Thyroid gland (tissue), 4 donors: ENCODE measurements around the gene FIP1L1. TPM values are rescaled to one million over a fixed set of nuclear protein-coding genes. Genes with fewer than 3 reads are reported as not detected.
"Not testable (repeated sequence)": the region's sequence is repeated elsewhere in the genome, so short reads cannot be mapped to it uniquely, and the experiment has no call there.

Experiments
- DNase-seq, 2 donors: peaks; one replicate each; pipeline ENCODE4 v3.0.0-alpha.2; 2019
- H3K27ac ChIP-seq, 3 donors: fragments of 200-600 bp; sonication (generic); 1 replicate in 2 of 3; 2 replicates in 1 of 3; pipeline ENCODE4 v1.5.1; 2016 to 2019; ENCODE audit warnings: mild to moderate bottlenecking in 1 of 3, moderate library complexity in 1 of 3
- H3K27me3 ChIP-seq: fragments of 200-600 bp; sonication (generic); one replicate; pipeline ENCODE4 v1.5.1; 2019
- H3K36me3 ChIP-seq, 2 donors: fragments of 200-600 bp; sonication (generic); one replicate each; pipeline ENCODE4 v1.5.1; 2016 to 2019
- H3K4me1 ChIP-seq, 2 donors: fragments of 200-600 bp; sonication (generic); one replicate each; pipeline ENCODE4 v1.5.1; 2017 to 2019
- H3K4me3 ChIP-seq, 3 donors: fragments of 200-600 bp; sonication (generic); replicated peaks in 1 of 3; 1 replicate in 2 of 3; 2 replicates in 1 of 3; pipeline ENCODE4 v1.5.1; 2016; ENCODE audit warnings: mild to moderate bottlenecking in 1 of 3
- H3K9me3 ChIP-seq: fragments of 200-600 bp; sonication (generic); one replicate; pipeline ENCODE4 v1.5.1; 2017
- CTCF ChIP-seq, 6 experiments: fragments of 200-600 bp in 3 of 6; fragments of 450-650 bp in 3 of 6; sonication (generic) in 3 of 6; IDR thresholded peaks; one replicate each; pipeline ENCODE4 v1.5.1; 2016 to 2019; ENCODE audit warnings: antibody characterized with exemption in 6 of 6, mild to moderate bottlenecking in 2 of 6, inconsistent platforms in 1 of 6, moderate library complexity in 1 of 6
- POLR2A ChIP-seq, 2 donors: fragments of 450-650 bp; IDR thresholded peaks; one replicate each; pipeline ENCODE4 v1.6.1; 2017; ENCODE audit warnings: antibody characterized with exemption in 2 of 2, mild to moderate bottlenecking in 2 of 2, moderate library complexity in 1 of 2
- WGBS, 2 donors: methylation state at CpG; one replicate each; pipeline ENCODE4 v1.1.5; 2017; 5-methylcytosine and 5-hydroxymethylcytosine counted together
- intact Hi-C: fragments of 100-400 bp; cut with DNase I; formaldehyde crosslinking; loops from one replicate; pipeline ENCODE4 v1.15.1; 2023
- total RNA-seq, 4 donors: library from RNA; depleted of rRNA; stranded (reverse); fragments of >200 nt; gene quantifications; one replicate each; pipeline ENCODE4 v1.2.3, GENCODE V29; 2016

The FIP1L1 gene
- 10 to 100 TPM; 55.4 to 66.1 (median 59.1) TPM for total RNA-seq

DNA sequence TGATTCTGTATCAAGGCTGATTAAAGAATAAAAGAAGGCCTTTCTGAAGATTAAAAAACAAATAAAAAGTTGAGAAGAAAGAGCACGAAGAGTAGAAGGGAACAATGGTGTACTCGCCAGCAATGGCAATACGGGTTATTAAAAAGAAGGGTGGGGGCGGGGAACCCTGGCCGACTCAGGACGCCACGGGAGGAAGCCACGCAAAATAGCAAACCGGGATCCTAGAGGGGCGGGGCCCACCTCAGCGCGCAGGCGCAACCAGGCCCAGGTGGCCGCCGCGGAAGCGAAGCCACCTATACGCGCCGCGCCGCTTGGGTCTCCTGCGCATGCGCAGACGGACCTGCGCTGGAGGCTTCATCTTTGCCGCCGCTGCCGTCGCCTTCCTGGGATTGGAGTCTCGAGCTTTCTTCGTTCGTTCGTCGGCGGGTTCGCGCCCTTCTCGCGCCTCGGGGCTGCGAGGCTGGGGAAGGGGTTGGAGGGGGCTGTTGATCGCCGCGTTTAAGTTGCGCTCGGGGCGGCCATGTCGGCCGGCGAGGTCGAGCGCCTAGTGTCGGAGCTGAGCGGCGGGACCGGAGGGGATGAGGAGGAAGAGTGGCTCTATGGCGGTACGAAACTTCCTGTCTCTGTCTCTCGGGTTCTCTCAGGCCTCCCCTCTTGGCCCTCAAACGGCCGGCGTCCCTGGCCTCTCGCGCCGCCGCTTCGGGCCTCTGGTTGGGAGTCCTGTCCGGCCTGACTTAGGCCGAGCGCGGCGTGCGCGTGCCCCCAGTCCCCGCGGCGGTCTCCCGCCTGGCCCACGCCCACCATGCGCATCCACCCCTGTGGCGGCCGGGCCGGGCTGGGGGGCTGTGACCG is at the start of gene FIP1L1:
Gene FIP1L1, plus strand, starts transcription at position 323 of the 852 bp plus-strand sequence. Its CDS starts 198 bp downstream, at position 521.
- intact Hi-C loops: loop anchor here (10.0 kb wide), 1 partner anchor 1533 kb away; the partner anchor contains the start of gene DCUN1D4
- WGBS, 2 donors: 0 to 1% methylated on average over 22 to 58 of the region's 85 CpGs

GRCh38 chr4:53334916-53335315 is 42.5 kb upstream of the FIP1L1 start:
- H3K4me3 ChIP-seq, DNase-seq, intact Hi-C loops, H3K36me3 ChIP-seq, H3K27ac ChIP-seq, H3K9me3 ChIP-seq, H3K4me1 ChIP-seq, H3K27me3 ChIP-seq: not testable (repeated sequence)
- WGBS, 2 donors: 83 to 89% methylated on average over 6 of the region's 6 CpGs

More for the DNA sequence above, at the start of gene FIP1L1:
- Histone ChIP-seq H3K9me3 (no peaks in the 10 kb centered on the region), H3K27me3 (no peaks in the 10 kb centered on the region), H3K36me3 (peaks cover 0 to 4% of the 10 kb centered on the region in 2 donors), H3K27ac (peak within 1 kb of the TSS; percentile 67 to 85 (median 75)), H3K4me3 (peak within 1 kb of the TSS; percentile 67 to 84 (median 82)), H3K4me1 (peaks cover 10 to 13% of the 10 kb centered on the region in 2 donors)
- DNase-seq: peak; percentile 96 to 97
- TF ChIP-seq CTCF (IDR thresholded peaks at IDR 0.05) (no peak), POLR2A (IDR thresholded peaks at IDR 0.05) (peak in 1 of 2 donors; percentile 87)

- intact Hi-C loops, H3K9me3 ChIP-seq, H3K4me3 ChIP-seq, H3K4me1 ChIP-seq, H3K27me3 ChIP-seq, DNase-seq, H3K36me3 ChIP-seq, H3K27ac ChIP-seq: not testable (repeated sequence)
- 97 to 99% methylated on average over 11 to 12 of the region's 12 CpGs for WGBS, 2 donors
Observed at GRCh38 chr4:53340145-53340544, 37.3 kb upstream of the FIP1L1 start.

GRCh38 chr4:53346392-53346791 is 31.0 kb upstream of the FIP1L1 start:
- H3K27ac ChIP-seq, DNase-seq, H3K27me3 ChIP-seq, H3K4me3 ChIP-seq, H3K4me1 ChIP-seq, intact Hi-C loops, H3K36me3 ChIP-seq, H3K9me3 ChIP-seq: not testable (repeated sequence)
- 88 to 92% methylated on average over 2 of the region's 2 CpGs for WGBS, 2 donors

- Histone ChIP-seq H3K4me3 (no peak overlapping the region), H3K27ac (no peak overlapping the region), H3K36me3 (peaks cover 0 to 2% of the 10 kb centered on the region in 2 donors), H3K27me3 (no peaks in the 10 kb centered on the region), H3K4me1 (no peaks in the 10 kb centered on the region), H3K9me3 (no peaks in the 10 kb centered on the region)
- no peak for DNase-seq
- intact Hi-C loops: no loop called here
- WGBS, 2 donors: 63 to 85% methylated on average over 5 of the region's 5 CpGs
- TF ChIP-seq CTCF (IDR thresholded peaks at IDR 0.05) (no peak), POLR2A (IDR thresholded peaks at IDR 0.05) (no peak)
Observed at GRCh38 chr4:53346920-53347852, 30.3 kb upstream of the FIP1L1 start.

DNA sequence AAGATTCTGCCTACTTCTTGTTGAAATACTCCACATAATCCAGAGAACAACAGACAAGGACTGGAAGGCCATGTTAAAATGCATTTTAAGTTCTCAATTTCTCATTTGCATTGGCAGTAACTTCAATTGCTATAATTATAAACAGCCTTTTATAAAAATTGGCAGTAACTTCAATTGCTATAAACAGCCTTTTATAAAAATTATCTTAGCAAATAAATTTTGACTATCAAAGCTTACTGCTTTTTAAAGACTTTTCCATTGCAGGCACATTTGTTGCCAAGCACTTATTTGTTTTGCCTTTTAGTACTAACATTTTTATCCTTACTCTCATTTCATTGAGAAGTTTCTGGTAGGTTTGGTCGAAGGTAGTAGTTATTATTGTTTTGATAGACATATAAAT is 29.4 kb upstream of the FIP1L1 start:
- H3K27ac ChIP-seq: no peak overlapping the region
- 76 to 83% methylated on average over 1 of the region's 1 CpG for WGBS, 2 donors
- no peaks in the 10 kb centered on the region for H3K4me1 ChIP-seq
- H3K4me3 ChIP-seq: no peak overlapping the region
- intact Hi-C loops: no loop called here
- TF ChIP-seq CTCF (IDR thresholded peaks at IDR 0.05) (no peak), POLR2A (IDR thresholded peaks at IDR 0.05) (no peak)
- H3K27me3 ChIP-seq: no peaks in the 10 kb centered on the region
- H3K9me3 ChIP-seq: no peaks in the 10 kb centered on the region
- no peak for DNase-seq
- peaks cover 0 to 9% of the 10 kb centered on the region in 2 donors for H3K36me3 ChIP-seq
